Measurements from ENCODE around the gene FIP1L1. TPM values are rescaled to one million over a fixed set of nuclear protein-coding genes. Genes with fewer than 3 reads are reported as not detected.

The FIP1L1 gene
- polyA plus RNA-seq, 1 donor from 2014 or later = 89.0 TPM

DNA sequence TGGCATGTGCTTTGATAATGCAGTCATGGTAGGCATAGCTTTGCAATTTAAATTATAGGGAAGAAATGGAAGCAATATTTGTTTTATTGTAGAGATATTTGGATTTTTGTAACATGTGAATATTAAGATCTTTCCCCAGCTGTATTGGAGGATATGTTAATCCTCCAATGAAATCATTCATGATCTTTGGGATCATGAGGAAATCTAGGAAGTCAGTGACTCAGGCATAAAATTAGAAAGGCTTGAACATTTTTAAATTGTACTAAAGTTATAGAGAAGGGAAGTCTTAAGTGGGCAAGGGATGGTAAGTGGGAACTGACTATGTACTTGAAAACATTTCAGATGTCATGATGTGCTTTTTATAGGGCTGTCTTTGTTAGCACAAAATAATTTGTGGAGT lies 46.8 kb downstream of the FIP1L1 start:
- H3F3A ChIP-seq (ENCODE audit: insufficient read depth, low read length, poor library complexity, severe bottlenecking) = no peaks in the 10 kb centered on the region
- no peaks in the 10 kb centered on the region for H3K79me2 ChIP-seq (replicated peaks; ENCODE audit: insufficient read depth, low read length)
- H4K20me1 ChIP-seq (ENCODE audit: insufficient read depth) = no peaks in the 10 kb centered on the region
- no peaks in the 10 kb centered on the region for H3K9me3 ChIP-seq (ENCODE audit: low read length)
- peaks cover 8% of the 10 kb centered on the region for H3K36me3 ChIP-seq (ENCODE audit: insufficient read depth, low read length)
- no peak for TF ChIP-seq SMC3 (conservative IDR thresholded peaks at IDR 0.05; ENCODE audit: poor library complexity)
- no peak for TF ChIP-seq TAF1 (IDR thresholded peaks at IDR 0.05; ENCODE audit: low read depth)
- TF ChIP-seq, protein P1, sequence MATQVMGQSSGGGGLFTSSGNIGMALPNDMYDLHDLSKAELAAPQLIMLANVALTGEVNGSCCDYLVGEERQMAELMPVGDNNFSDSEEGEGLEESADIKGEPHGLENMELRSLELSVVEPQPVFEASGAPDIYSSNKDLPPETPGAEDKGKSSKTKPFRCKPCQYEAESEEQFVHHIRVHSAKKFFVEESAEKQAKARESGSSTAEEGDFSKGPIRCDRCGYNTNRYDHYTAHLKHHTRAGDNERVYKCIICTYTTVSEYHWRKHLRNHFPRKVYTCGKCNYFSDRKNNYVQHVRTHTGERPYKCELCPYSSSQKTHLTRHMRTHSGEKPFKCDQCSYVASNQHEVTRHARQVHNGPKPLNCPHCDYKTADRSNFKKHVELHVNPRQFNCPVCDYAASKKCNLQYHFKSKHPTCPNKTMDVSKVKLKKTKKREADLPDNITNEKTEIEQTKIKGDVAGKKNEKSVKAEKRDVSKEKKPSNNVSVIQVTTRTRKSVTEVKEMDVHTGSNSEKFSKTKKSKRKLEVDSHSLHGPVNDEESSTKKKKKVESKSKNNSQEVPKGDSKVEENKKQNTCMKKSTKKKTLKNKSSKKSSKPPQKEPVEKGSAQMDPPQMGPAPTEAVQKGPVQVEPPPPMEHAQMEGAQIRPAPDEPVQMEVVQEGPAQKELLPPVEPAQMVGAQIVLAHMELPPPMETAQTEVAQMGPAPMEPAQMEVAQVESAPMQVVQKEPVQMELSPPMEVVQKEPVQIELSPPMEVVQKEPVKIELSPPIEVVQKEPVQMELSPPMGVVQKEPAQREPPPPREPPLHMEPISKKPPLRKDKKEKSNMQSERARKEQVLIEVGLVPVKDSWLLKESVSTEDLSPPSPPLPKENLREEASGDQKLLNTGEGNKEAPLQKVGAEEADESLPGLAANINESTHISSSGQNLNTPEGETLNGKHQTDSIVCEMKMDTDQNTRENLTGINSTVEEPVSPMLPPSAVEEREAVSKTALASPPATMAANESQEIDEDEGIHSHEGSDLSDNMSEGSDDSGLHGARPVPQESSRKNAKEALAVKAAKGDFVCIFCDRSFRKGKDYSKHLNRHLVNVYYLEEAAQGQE (IDR thresholded peaks at IDR 0.05; ENCODE audit: borderline replicate concordance) = no peak
- TF ChIP-seq MXI1 (conservative IDR thresholded peaks at IDR 0.05; ENCODE audit: poor library complexity, severe bottlenecking) = no peak
- no peak for TF ChIP-seq POLR2AphosphoS5 (IDR thresholded peaks at IDR 0.05)
- TF ChIP-seq, protein P2, sequence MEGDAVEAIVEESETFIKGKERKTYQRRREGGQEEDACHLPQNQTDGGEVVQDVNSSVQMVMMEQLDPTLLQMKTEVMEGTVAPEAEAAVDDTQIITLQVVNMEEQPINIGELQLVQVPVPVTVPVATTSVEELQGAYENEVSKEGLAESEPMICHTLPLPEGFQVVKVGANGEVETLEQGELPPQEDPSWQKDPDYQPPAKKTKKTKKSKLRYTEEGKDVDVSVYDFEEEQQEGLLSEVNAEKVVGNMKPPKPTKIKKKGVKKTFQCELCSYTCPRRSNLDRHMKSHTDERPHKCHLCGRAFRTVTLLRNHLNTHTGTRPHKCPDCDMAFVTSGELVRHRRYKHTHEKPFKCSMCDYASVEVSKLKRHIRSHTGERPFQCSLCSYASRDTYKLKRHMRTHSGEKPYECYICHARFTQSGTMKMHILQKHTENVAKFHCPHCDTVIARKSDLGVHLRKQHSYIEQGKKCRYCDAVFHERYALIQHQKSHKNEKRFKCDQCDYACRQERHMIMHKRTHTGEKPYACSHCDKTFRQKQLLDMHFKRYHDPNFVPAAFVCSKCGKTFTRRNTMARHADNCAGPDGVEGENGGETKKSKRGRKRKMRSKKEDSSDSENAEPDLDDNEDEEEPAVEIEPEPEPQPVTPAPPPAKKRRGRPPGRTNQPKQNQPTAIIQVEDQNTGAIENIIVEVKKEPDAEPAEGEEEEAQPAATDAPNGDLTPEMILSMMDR (IDR thresholded peaks at IDR 0.05; ENCODE audit: poor library complexity, severe bottlenecking) = no peak
- no peak for TF ChIP-seq EP300 (conservative IDR thresholded peaks at IDR 0.05; ENCODE audit: poor library complexity, severe bottlenecking)
- no peak for TF ChIP-seq EZH2 (IDR thresholded peaks at IDR 0.05; ENCODE audit: borderline replicate concordance, insufficient read depth, low read length, poor library complexity, severe bottlenecking)
- no peak for TF ChIP-seq RAD21 (conservative IDR thresholded peaks at IDR 0.05)
- no peak overlapping the region for H2AFZ ChIP-seq (ENCODE audit: low read depth, low read length)
- H3K9me2 ChIP-seq (ENCODE audit: insufficient read depth, low read length) = no peaks in the 10 kb centered on the region
- no peak overlapping the region for H3K4me3 ChIP-seq (ENCODE audit: low read length)
- H3K9ac ChIP-seq (ENCODE audit: low read length) = no peak overlapping the region
- H3K27ac ChIP-seq (ENCODE audit: low read length) = no peak overlapping the region
- H3K4me2 ChIP-seq (ENCODE audit: low read length) = no peak overlapping the region
- H3K27me3 ChIP-seq (ENCODE audit: insufficient read depth, low read depth, low read length) = no peaks in the 10 kb centered on the region

DNA sequence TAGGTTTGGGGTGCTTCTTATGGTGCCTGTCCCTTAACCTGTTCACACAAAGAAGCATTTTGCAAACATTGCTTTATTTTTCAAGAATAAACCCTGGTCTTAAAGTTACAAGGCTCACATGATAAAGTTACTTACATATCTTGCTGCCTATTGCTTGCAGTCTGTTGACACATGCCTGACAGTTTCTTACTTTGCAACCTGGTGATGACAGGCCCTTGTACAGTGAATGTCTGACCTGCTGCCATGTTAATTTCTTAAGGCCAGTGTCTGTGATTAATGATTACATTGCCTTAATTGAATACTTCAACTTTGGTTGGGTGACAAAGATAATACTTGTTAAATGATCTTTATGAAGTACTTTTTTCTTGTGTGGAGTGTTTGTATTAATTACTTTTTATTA lies 49.9 kb downstream of the FIP1L1 start:
- Histone ChIP-seq H3K9me2 (ENCODE audit: insufficient read depth, low read length) (no peaks in the 10 kb centered on the region), H3K36me3 (ENCODE audit: insufficient read depth, low read length) (peaks cover 16% of the 10 kb centered on the region), H3K79me2 (replicated peaks; ENCODE audit: insufficient read depth, low read length) (no peaks in the 10 kb centered on the region), H3F3A (ENCODE audit: insufficient read depth, low read length, poor library complexity, severe bottlenecking) (no peaks in the 10 kb centered on the region), H3K27me3 (ENCODE audit: insufficient read depth, low read depth, low read length) (no peaks in the 10 kb centered on the region), H3K27ac (ENCODE audit: low read length) (no peak overlapping the region), H4K20me1 (ENCODE audit: insufficient read depth) (no peaks in the 10 kb centered on the region), H3K9me3 (ENCODE audit: low read length) (no peaks in the 10 kb centered on the region), H3K9ac (ENCODE audit: low read length) (no peak overlapping the region), H3K4me3 (ENCODE audit: low read length) (no peak overlapping the region), H3K4me2 (ENCODE audit: low read length) (no peak overlapping the region), H2AFZ (ENCODE audit: low read depth, low read length) (no peak overlapping the region)
- TF ChIP-seq TAF1 (IDR thresholded peaks at IDR 0.05; ENCODE audit: low read depth) (no peak), SMC3 (conservative IDR thresholded peaks at IDR 0.05; ENCODE audit: poor library complexity) (no peak), RAD21 (conservative IDR thresholded peaks at IDR 0.05) (no peak), MXI1 (conservative IDR thresholded peaks at IDR 0.05; ENCODE audit: poor library complexity, severe bottlenecking) (no peak), EZH2 (IDR thresholded peaks at IDR 0.05; ENCODE audit: borderline replicate concordance, insufficient read depth, low read length, poor library complexity, severe bottlenecking) (no peak), POLR2AphosphoS5 (IDR thresholded peaks at IDR 0.05) (no peak), EP300 (conservative IDR thresholded peaks at IDR 0.05; ENCODE audit: poor library complexity, severe bottlenecking) (no peak)
- TF ChIP-seq, protein P1 (IDR thresholded peaks at IDR 0.05; ENCODE audit: borderline replicate concordance) = no peak
- TF ChIP-seq, protein P2 (IDR thresholded peaks at IDR 0.05; ENCODE audit: poor library complexity, severe bottlenecking) = no peak
